ENCODE data around the gene ATXN1. TPM values are rescaled to one million over a fixed set of nuclear protein-coding genes. Genes with fewer than 3 reads are reported as not detected.
A peak's percentile ranks its signal among the peaks of the same experiment; 100 is the strongest.

Gene ATXN1
- total RNA-seq, 1 experiment from 2014 or later, result 16.5 TPM

DNA sequence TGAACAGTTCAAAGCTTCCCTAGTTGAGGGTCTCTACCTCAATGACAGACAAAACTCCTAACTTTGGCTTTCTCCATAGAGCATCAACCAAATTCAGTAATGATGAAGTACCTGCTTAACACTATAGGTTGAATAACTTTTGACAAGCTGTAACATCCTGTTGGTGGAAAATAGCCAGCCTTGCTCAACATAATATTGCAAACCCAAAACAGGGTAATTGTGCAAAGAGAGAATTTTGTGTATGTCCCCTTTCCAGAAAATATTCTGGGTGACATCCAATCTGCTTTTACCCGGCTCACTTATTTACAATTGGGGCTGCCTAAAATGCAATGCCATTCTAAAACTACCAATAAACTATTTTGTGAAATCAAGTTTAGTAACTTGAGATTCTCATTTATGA, 72.8 kb downstream of the ATXN1 start:
- TF ChIP-seq, protein P1, sequence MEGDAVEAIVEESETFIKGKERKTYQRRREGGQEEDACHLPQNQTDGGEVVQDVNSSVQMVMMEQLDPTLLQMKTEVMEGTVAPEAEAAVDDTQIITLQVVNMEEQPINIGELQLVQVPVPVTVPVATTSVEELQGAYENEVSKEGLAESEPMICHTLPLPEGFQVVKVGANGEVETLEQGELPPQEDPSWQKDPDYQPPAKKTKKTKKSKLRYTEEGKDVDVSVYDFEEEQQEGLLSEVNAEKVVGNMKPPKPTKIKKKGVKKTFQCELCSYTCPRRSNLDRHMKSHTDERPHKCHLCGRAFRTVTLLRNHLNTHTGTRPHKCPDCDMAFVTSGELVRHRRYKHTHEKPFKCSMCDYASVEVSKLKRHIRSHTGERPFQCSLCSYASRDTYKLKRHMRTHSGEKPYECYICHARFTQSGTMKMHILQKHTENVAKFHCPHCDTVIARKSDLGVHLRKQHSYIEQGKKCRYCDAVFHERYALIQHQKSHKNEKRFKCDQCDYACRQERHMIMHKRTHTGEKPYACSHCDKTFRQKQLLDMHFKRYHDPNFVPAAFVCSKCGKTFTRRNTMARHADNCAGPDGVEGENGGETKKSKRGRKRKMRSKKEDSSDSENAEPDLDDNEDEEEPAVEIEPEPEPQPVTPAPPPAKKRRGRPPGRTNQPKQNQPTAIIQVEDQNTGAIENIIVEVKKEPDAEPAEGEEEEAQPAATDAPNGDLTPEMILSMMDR (IDR thresholded peaks at IDR 0.05; ENCODE audit: unreplicated experiment), result no peak
- no peak for DNase-seq (ENCODE audit: unreplicated experiment)
- ChIA-PET CTCF (interaction anchor here (1.0 to 1.5 kb wide), 2 partner anchors 37 to 177 kb away, joined by 3 to 4 read pairs; no protein-coding TSS in a partner anchor), POLR2A (interaction anchor here (0.8 to 4.1 kb wide), 7 partner anchors 10 to 382 kb away, joined by 3 to 20 read pairs (median 3); partner anchors contain the start of gene ATXN1)
- BruUV-seq (replicated peaks), result no TSS peak
- Mint-ChIP-seq H3K36me3 (ENCODE audit: insufficient read depth, unreplicated experiment) (no peaks in the 10 kb centered on the region), H3K27me3 (ENCODE audit: insufficient read depth, unreplicated experiment) (no peaks in the 10 kb centered on the region), H3K27ac (ENCODE audit: low read depth, unreplicated experiment) (no peak overlapping the region), H3K4me1 (ENCODE audit: insufficient read depth, unreplicated experiment) (peaks cover 44% of the 10 kb centered on the region), H3K9me3 (ENCODE audit: unreplicated experiment) (no peaks in the 10 kb centered on the region), H3K4me3 (ENCODE audit: unreplicated experiment) (no peak overlapping the region)
- intact Hi-C loops (cut with micrococcal nuclease), result no loop called here

DNA sequence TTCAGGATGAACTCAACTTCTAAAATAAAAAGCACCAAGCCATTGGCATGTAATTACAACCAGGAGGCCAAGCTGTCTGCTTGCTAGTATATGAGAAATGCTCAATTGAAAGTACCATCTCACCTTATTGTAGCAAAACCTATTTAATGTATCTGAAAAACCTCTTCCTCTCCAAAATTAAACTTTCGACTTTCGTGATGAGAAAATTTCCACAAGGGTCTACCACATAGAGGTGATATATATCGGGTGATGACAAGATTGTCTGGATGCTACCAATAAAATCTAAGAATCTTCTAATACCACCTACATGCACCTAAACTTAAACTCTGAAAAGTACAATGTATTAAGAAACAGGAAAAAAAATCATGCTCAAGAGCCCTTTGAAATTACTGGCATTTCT, 74.2 kb downstream of the ATXN1 start:
- H3K27ac Mint-ChIP-seq (ENCODE audit: low read depth, unreplicated experiment), result no peak overlapping the region
- no peak overlapping the region for H3K4me3 Mint-ChIP-seq (ENCODE audit: unreplicated experiment)
- ChIA-PET CTCF (no interaction called here), POLR2A (interaction anchor here (4.1 kb wide), 1 partner anchor 11 kb away, joined by 20 read pairs; no protein-coding TSS in a partner anchor)
- TF ChIP-seq, protein P1 (IDR thresholded peaks at IDR 0.05; ENCODE audit: unreplicated experiment), result no peak
- intact Hi-C loops (cut with micrococcal nuclease), result no loop called here
- BruUV-seq (replicated peaks), result no TSS peak
- no peaks in the 10 kb centered on the region for H3K9me3 Mint-ChIP-seq (ENCODE audit: unreplicated experiment)
- peaks cover 49% of the 10 kb centered on the region for H3K4me1 Mint-ChIP-seq (ENCODE audit: insufficient read depth, unreplicated experiment)
- H3K36me3 Mint-ChIP-seq (ENCODE audit: insufficient read depth, unreplicated experiment), result no peaks in the 10 kb centered on the region
- no peak for DNase-seq (ENCODE audit: unreplicated experiment)
- no peaks in the 10 kb centered on the region for H3K27me3 Mint-ChIP-seq (ENCODE audit: insufficient read depth, unreplicated experiment)

DNA sequence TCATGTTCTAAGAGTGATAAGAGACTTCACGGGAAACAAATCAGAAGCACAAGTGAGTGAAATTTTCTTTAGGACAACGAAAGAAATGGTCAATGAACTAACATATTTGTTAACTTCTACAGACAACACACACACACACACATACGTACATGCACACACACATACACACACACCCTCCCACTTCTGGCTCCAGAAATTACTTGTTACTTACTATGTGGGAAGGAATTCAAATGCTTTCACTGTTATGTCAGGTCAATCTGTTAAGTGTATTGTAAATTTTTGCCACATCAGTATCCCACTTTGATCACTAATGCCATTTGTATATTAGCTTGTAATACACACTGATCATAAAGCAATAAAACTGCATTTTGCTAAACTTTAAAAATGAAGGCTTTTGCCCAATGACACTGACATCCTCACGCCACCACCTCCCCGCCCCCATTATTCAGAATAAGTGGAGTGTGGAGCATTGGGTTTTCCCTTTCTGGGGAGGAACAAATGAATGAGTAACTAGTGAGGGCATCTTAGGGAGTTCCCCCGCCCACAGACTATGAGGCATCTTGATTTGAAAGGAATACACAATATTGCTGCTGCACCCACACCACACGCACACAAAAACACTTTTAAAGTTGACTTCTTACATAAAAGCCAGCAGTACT, 76.2 kb downstream of the ATXN1 start:
- BruUV-seq (replicated peaks), result no TSS peak
- TF ChIP-seq, protein P1 (IDR thresholded peaks at IDR 0.05; ENCODE audit: unreplicated experiment), result no peak
- Mint-ChIP-seq H3K27me3 (ENCODE audit: insufficient read depth, unreplicated experiment) (no peaks in the 10 kb centered on the region), H3K27ac (ENCODE audit: low read depth, unreplicated experiment) (no peak overlapping the region), H3K4me1 (ENCODE audit: insufficient read depth, unreplicated experiment) (peaks cover 48% of the 10 kb centered on the region), H3K9me3 (ENCODE audit: unreplicated experiment) (no peaks in the 10 kb centered on the region), H3K4me3 (ENCODE audit: unreplicated experiment) (no peak overlapping the region), H3K36me3 (ENCODE audit: insufficient read depth, unreplicated experiment) (peaks cover 6% of the 10 kb centered on the region)
- POLR2A ChIA-PET, result interaction anchor here (0.8 to 6.2 kb wide), 5 partner anchors 8 to 77 kb away, joined by 3 to 127 read pairs (median 5); partner anchors contain the start of gene ATXN1
- CTCF ChIA-PET, result interaction anchor here (0.6 to 1.0 kb wide), 5 partner anchors 12 to 79 kb away, joined by 3 to 5 read pairs (median 4); partner anchors contain the start of gene ATXN1
- DNase-seq (ENCODE audit: unreplicated experiment), result peak; percentile 85
- intact Hi-C loops (cut with micrococcal nuclease), result no loop called here

DNA sequence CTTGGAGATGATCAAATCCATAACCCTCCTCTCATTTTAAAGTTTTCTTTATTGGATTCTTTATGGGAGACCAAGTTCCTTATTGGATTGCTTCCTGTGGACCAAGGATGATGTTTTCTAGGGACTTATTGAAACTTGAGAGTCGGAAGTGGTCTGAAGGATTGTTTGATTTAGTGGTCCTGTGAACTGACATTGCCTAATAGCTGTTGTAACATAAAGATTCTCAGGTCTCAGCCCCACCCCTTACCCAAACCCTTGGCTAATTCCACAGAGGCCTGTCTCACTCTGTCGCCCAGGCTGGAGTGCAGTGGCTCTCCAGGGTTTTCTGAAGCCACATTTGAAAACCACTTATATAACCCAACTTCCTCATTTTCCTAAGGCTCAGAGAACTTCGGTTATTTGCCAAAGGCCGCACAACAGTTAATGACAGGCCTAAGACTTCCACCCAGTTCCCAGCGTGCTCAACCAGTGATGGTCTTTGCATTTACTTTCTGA, 77.0 kb downstream of the ATXN1 start:
- Mint-ChIP-seq H3K27me3 (ENCODE audit: insufficient read depth, unreplicated experiment) (no peaks in the 10 kb centered on the region), H3K9me3 (ENCODE audit: unreplicated experiment) (no peaks in the 10 kb centered on the region), H3K4me3 (ENCODE audit: unreplicated experiment) (peak overlapping the region; percentile 59), H3K4me1 (ENCODE audit: insufficient read depth, unreplicated experiment) (peaks cover 48% of the 10 kb centered on the region), H3K27ac (ENCODE audit: low read depth, unreplicated experiment) (peak overlapping the region; percentile 75), H3K36me3 (ENCODE audit: insufficient read depth, unreplicated experiment) (peaks cover 6% of the 10 kb centered on the region)
- POLR2A ChIA-PET, result interaction anchor here (1.6 to 6.2 kb wide), 5 partner anchors 13 to 85 kb away, joined by 3 to 127 read pairs (median 45); partner anchors contain the start of gene ATXN1
- TF ChIP-seq, protein P1 (IDR thresholded peaks at IDR 0.05; ENCODE audit: unreplicated experiment), result no peak
- peak; percentile 63 for DNase-seq (ENCODE audit: unreplicated experiment)
- CTCF ChIA-PET, result interaction anchor here (0.5 to 1.0 kb wide), 4 partner anchors 29 to 447 kb away, joined by 3 to 4 read pairs (median 3); partner anchors contain the start of gene ATXN1
- intact Hi-C loops (cut with micrococcal nuclease), result no loop called here
- TSS peak; percentile 89 for BruUV-seq (replicated peaks)
